ENCODE results near the gene PVALB. TPM values are rescaled to one million over a fixed set of nuclear protein-coding genes. Genes with fewer than 3 reads are reported as not detected.

Gene PVALB
- total and polyA plus RNA-seq, 8 donors, result 0.95 to 4.1 (median 2.1) TPM; not detected in 5

DNA sequence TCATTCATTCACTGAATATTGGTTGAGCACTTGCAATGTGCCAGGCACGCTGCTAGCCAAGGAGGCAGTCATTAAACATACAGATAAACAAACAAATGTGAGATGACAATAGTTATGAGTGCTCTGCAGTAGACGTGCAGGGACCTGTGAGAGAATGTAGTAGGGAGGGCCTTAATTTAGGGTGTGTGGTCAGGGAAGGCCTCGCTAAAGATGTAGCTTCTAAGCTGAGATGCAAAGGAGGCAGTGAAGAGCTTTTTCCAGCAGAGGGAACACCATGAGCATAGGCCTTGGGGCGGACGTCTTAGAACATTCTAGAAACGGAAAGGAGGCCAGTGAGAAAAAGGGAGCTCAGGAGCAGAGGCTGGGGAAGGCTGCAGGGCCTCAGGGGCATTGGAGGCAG, 43.2 kb upstream of the PVALB start:
- no peak overlapping the region for H3K4me3 ChIP-seq
- H3K36me3 ChIP-seq, result no peaks in the 10 kb centered on the region
- H3K4me1 ChIP-seq, result peaks cover 0 to 28% (median 11%) of the 10 kb centered on the region in 4 donors
- WGBS, 5 donors, result 60 to 72% (median 67%) methylated on average over 6 of the region's 6 CpGs
- DNase-seq, result no peak
- H3K9me3 ChIP-seq, result no peaks in the 10 kb centered on the region
- peaks cover 0 to 13% (median 0%) of the 10 kb centered on the region in 3 donors for H3K27me3 ChIP-seq
- intact Hi-C loops (cut with DNase I; ENCODE audit: low total_unique reads), result no loop called here
- H3K27ac ChIP-seq, result peak overlapping the region in 2 of 5 donors; percentile 84
- TF ChIP-seq POLR2AphosphoS5 (IDR thresholded peaks at IDR 0.05), result no peak
- no peak for TF ChIP-seq EP300 (IDR thresholded peaks at IDR 0.05)
- TF ChIP-seq, protein P1, sequence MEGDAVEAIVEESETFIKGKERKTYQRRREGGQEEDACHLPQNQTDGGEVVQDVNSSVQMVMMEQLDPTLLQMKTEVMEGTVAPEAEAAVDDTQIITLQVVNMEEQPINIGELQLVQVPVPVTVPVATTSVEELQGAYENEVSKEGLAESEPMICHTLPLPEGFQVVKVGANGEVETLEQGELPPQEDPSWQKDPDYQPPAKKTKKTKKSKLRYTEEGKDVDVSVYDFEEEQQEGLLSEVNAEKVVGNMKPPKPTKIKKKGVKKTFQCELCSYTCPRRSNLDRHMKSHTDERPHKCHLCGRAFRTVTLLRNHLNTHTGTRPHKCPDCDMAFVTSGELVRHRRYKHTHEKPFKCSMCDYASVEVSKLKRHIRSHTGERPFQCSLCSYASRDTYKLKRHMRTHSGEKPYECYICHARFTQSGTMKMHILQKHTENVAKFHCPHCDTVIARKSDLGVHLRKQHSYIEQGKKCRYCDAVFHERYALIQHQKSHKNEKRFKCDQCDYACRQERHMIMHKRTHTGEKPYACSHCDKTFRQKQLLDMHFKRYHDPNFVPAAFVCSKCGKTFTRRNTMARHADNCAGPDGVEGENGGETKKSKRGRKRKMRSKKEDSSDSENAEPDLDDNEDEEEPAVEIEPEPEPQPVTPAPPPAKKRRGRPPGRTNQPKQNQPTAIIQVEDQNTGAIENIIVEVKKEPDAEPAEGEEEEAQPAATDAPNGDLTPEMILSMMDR (IDR thresholded peaks at IDR 0.05), result no peak
- TF ChIP-seq POLR2A (IDR thresholded peaks at IDR 0.05), result no peak

DNA sequence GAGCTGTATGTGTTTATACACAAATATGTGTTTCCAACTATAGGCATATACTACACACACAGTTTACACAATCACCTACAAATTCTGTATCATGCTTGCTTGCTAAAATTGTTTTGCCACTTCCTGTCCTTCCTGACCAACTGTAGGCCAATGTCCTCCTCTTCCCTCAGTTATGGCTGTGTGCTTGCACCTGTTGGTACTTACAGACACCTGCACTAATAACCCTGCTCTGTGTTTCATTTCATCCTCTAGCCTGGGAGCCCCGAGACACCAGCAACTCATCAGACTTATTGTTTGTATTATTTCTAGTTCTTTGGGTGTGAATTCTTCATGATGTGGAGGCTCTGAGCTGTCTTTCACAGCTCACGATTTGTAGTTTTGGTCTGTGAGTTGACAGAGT, 42.1 kb upstream of the PVALB start:
- TF ChIP-seq POLR2AphosphoS5 (IDR thresholded peaks at IDR 0.05), result no peak
- TF ChIP-seq, protein P1 (IDR thresholded peaks at IDR 0.05), result no peak
- no peak for TF ChIP-seq POLR2A (IDR thresholded peaks at IDR 0.05)
- no peak for TF ChIP-seq EP300 (IDR thresholded peaks at IDR 0.05)
- no peak for DNase-seq
- 81 to 88% (median 87%) methylated on average over 2 of the region's 2 CpGs for WGBS, 5 donors
- no peaks in the 10 kb centered on the region for H3K36me3 ChIP-seq
- peaks cover 0 to 13% (median 0%) of the 10 kb centered on the region in 3 donors for H3K27me3 ChIP-seq
- H3K4me3 ChIP-seq, result no peak overlapping the region
- H3K27ac ChIP-seq, result peak overlapping the region in 1 of 5 donors; percentile 20
- peaks cover 0 to 27% (median 11%) of the 10 kb centered on the region in 4 donors for H3K4me1 ChIP-seq
- intact Hi-C loops (cut with DNase I; ENCODE audit: low total_unique reads), result loop anchor here (5.0 to 10.0 kb wide), 2 partner anchors 77 to 116 kb away; no protein-coding TSS in a partner anchor
- H3K9me3 ChIP-seq, result no peaks in the 10 kb centered on the region

DNA sequence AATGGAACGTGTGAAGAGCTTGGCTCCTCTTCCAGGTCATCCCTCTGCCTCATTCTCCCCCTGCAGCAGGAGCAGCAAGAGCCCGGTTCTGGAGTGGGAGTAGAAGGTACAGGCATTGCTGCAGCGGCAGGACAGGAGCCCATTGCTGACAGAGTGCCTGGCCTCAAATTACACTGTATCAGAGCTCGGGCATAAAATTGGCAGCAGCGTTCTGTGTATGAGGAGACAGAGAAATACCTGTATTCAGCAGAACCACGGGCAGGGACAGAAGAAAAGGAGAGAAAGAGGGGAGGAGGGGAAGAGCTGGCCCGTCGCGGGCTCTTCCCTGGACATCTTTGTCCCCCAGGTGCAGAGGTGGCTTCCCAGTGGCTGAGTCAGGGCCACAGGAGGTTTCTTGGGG, 41.3 kb upstream of the PVALB start:
- DNase-seq, result no peak
- Histone ChIP-seq H3K4me1 (peaks cover 0 to 19% (median 11%) of the 10 kb centered on the region in 4 donors), H3K9me3 (no peaks in the 10 kb centered on the region), H3K36me3 (no peaks in the 10 kb centered on the region), H3K27ac (no peak overlapping the region), H3K27me3 (peaks cover 0 to 13% (median 0%) of the 10 kb centered on the region in 3 donors), H3K4me3 (no peak overlapping the region)
- intact Hi-C loops (cut with DNase I; ENCODE audit: low total_unique reads), result loop anchor here (5.0 to 10.0 kb wide), 2 partner anchors 76 to 117 kb away; no protein-coding TSS in a partner anchor
- 65 to 78% (median 71%) methylated on average over 9 of the region's 9 CpGs for WGBS, 5 donors
- TF ChIP-seq POLR2AphosphoS5 (IDR thresholded peaks at IDR 0.05) (no peak), POLR2A (IDR thresholded peaks at IDR 0.05) (no peak), EP300 (IDR thresholded peaks at IDR 0.05) (no peak)
- TF ChIP-seq, protein P1 (IDR thresholded peaks at IDR 0.05), result no peak

DNA sequence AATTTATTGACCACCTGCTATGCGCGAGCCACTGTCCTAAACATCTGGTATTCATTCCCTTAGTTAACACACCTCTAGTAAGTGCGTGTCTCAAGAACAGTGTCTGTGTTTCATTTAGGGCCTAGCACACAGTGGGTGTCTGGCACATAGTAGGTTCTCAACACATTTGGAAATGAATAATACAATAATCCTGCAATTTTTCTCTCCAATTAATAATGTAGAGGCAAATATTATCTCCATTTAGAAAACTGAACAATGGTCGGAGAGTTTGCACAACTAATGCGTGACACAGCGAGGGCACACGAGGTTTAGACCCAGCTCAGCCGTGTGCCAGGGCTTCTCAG, 39.9 kb upstream of the PVALB start:
- Histone ChIP-seq H3K27ac (no peak overlapping the region), H3K27me3 (peaks cover 0 to 16% (median 0%) of the 10 kb centered on the region in 3 donors), H3K9me3 (no peaks in the 10 kb centered on the region), H3K4me1 (peaks cover 0 to 16% (median 8%) of the 10 kb centered on the region in 4 donors), H3K4me3 (no peak overlapping the region), H3K36me3 (no peaks in the 10 kb centered on the region)
- WGBS, 5 donors, result 74 to 75% (median 75%) methylated on average over 8 of the region's 8 CpGs
- intact Hi-C loops (cut with DNase I; ENCODE audit: low total_unique reads), result loop anchor here (5.0 to 10.0 kb wide), 2 partner anchors 74 to 118 kb away; no protein-coding TSS in a partner anchor
- TF ChIP-seq POLR2AphosphoS5 (IDR thresholded peaks at IDR 0.05), result no peak
- TF ChIP-seq, protein P1 (IDR thresholded peaks at IDR 0.05), result no peak
- TF ChIP-seq POLR2A (IDR thresholded peaks at IDR 0.05), result no peak
- no peak for TF ChIP-seq EP300 (IDR thresholded peaks at IDR 0.05)
- no peak for DNase-seq
